ENCODE results near the gene NDUFC2.
"Not testable (repeated sequence)": the region's sequence is repeated elsewhere in the genome, so short reads cannot be mapped to it uniquely, and the experiment has no call there.

NDUFC2 gene

DNA sequence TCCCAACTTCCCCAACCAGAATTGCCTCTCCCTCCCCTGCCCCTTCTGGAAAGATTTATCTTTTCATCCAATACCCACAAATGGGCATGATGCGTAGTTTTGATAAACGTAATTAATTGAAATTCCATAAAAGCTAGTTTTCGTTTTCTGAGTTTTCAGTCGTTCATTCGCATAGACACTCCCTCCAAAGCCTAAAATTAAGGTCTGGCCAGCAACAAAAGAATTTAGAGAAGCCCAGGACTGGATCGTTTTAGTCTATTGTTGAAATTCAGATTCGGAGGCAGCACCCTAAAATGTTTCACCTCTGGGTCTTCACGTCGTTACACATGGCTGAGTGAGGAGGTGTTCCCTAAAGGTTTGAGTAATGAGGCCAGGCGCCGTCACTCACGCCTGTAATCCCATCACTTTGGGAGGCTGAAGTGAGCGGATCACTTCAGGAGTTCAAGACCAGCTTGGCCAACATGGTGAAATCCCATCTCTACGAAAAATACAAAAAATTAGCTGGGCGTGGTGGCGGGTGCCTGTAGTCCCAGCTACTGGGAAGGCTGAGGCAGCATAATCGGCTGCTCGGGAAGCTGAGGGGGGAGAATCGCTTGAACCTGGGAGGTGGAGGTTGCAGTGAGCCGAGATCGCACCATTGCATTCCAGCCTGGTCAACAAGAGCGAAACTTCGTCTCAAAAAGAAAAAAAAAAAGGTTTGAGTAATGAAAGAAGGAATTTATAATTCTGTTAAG, 589 bp upstream of the NDUFC2 start:
- DNase-seq (ENCODE audit: low read depth), result no peak

DNA sequence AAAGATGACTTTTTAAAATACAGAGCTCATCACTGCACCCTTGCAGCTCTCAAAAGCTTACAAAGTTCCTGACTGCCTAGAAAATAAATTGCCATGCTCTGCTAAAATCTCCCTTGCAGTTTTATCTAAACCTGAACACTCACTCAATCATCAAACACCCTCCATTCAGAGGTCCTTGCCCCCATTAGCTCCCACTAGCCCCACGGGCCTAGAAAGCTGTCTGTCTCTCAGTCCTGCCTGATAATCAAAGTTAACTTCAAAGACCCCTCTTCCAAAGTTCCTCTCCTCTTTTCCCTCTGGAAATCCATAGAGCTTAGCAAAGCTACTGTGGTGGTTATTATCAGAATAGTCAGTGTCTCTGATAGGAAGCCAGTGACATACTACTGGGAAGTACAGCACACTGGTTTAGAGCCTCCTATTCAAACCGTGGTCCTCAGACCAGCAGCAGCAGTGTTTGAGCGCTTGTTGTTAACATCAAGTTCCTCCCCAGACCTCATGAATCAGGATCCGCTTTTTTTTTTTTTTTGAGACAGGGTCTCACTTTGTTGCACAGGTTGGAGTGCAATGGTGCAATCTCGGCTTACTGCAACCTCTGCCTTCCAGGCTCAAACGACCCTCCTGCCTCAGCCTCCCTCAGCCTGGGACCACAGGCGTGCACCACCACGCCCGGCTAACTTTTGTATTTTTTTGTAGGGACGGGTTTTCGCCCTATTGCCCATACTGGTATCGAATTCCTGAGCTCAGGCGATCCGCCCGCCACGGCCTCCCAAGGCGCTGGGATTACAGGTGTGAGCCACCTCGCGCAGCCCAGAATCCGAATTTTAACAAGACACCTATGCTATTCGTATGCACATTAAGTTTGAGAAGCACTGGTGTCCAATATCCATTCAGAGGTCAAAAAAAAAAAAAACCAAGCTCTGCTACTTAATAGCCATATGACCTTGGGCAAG, 1.2 kb downstream of the NDUFC2 start:
- DNase-seq (ENCODE audit: low read depth), result no peak

DNA sequence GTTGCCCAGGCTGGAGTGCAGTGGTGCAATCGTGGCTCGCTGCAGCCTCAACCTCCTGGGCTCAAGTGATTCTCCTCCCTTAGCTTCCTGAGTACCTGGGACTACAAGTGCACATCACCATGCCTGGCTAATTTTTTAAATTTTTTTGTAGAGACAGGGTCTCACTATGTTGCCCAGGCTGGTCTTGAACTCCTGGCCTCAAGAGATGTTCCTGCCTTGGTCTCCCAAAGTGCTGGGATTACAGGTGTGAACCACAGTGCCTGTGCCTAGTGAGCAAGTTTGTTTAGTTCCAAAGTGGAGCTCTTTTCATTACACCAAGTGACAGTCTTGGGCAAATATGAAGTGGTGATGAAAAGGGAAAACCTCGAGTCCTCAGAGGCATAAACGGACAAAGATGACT, 2.1 kb downstream of the NDUFC2 start:
- DNase-seq (ENCODE audit: low read depth), result not testable (repeated sequence)

DNA sequence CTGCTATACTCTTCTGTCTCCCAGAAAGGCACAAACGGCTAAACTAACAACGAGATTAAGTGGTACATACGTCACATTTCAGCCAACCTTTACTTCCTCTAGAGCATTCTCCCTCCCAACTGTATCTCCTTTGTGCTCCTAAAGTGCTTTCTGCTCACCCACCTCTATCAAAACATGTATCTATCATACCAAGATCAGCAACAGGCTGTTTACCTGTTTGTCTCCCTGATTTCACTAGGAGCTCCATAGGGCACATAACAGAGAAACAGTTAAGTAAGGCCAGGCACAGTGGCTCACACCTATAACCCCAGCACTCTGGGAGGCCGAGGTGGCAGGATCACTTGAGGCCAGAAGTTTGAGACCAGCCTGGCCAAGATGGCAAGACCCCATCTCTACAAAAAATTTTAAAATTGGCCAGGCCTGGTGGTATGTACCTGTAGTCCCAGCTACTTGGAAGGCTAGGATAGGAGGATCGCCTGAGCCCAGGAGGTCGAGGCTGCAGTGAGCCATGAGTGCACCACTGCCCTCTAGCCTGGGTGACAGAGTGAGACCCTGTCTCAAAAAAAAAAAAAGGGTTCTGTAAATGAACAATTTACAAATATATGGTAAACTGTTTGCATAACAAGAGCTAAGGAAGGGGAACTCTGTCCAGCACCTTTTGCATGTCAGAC, 2.8 kb downstream of the NDUFC2 start:
- no peak for DNase-seq (ENCODE audit: low read depth)

DNA sequence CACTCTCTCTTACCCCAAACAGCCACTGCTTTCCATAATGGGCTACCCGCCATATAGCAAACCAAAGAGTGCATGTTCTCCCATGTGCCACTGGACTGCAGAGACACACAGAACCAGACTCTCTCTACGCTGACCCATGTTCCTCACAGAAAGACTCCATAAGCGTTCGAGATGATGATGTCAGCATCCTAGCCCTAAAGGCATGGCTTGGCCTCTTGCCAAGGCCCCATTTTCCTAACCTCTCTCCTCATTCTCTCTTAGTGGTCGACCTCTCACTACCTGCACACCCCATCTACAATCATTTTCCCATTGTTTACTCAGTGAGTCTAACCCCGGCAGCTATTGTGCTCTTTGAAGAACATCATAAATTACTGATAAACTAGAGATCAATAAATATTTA, 4.9 kb downstream of the NDUFC2 start:
- DNase-seq (ENCODE audit: low read depth), result no peak

DNA sequence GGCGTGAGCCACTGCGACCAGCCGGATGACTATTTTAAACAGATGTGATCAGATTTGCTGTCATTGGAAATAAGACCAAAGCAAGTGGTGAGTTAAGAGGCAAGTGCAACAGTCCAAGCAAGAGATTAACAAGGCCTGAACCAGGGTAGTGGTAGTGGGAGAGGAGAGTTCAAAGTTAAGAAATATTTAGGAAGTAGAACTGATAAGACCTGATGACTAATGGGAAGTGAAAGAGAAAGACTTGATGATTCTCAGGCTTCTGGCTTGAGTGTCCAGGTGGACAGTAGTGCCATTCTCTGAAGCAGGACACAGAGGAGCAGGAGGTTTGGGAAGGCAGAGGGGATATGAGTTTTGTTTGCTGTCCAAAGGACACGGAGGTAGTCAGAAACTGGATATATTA, 7.2 kb downstream of the NDUFC2 start:
- no peak for DNase-seq (ENCODE audit: low read depth)

DNA sequence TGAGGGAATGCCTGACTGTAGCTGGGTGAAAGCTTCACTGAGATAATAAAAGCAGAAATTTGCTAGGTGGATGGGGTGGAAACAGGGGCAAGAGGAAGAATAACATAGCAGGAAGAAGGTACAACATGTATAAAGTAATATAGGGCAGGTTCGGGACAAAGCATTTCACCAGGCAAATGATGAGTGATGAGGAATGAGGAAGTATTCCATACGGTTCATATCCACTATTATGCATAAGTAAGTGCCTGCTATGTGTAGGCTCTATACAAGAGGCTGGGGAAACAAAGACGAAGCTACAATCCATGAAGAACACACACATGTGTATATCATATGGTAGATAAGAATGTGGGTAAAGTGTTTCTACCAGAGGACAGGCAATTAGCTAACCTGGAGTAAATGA, 7.9 kb downstream of the NDUFC2 start:
- no peak for DNase-seq (ENCODE audit: low read depth)

DNA sequence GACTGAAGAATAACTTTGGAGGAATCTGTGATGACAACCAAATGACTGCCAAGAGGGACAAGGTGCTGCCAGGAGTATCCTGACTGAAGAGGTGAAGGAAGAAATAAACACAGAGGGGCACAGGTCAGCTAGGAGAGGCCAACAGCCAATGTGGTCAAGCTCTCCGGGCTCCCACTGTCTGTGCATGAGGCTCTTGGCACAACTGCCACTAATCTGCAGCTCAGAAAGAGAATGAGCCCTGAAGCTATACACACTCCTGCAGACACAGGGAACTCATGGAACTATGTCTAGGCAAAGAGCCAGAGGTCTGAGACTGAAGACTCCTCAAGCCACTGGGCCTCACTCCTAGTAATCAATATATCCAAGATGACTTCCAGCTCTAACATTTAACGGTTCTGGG, 9.0 kb downstream of the NDUFC2 start:
- no peak for DNase-seq (ENCODE audit: low read depth)

DNA sequence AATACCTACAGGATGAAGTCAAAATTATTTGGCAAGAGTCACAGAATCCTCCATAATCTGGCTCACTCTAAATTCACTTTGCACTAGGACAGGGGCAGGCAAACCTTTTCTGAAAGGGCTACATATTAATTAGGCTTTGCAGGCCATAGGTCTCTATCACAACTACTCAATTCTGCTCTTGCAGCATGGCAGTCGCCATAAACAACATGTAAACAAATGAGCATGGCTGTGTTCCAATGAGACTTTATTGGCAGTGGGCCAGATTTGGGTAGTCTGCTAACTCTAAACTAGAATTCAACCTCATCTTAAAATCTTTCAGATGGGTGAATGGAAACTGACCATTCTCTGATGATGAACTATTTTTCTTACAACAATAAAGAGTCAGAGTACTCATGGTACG, 10.2 kb downstream of the NDUFC2 start:
- DNase-seq (ENCODE audit: low read depth), result no peak

DNA sequence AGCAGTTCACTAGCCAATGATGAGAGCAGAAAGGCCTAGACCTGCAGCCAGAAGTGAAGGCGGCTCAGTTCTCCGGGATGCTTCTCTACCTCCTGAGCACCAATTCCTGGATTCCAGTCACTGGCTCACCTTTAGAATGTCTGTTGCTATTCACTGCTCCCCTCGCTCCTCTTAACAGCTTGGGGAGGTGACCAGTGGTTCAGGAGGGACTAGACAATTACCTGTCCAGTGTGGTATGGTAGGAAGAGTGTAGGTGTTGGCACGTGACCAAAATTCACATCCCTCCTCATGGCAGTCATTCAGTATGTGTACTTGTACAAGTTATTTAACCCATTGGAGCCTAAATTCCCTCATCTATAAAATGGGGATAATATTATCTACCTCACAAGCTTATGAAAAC, 12.0 kb downstream of the NDUFC2 start:
- DNase-seq (ENCODE audit: low read depth), result no peak

DNA sequence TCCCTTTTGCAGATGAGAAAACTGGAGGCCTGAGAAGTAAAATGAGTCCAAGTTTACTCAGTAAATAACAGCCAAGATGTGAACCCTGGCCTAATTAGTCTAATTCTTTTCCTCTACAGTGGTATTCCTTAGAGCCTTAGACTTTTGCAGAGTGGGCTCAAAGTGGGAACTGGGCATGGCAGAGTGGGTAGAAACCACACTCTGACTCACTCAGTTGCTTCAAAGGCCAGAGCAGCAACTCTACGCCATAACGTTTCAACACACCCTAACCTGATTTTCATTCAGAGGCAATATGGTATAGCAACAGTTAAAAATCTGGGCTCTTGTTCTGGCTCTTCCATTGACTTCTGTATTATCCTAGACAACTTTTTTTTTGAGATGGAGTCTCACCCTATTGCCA, 13.2 kb downstream of the NDUFC2 start:
- DNase-seq (ENCODE audit: low read depth), result no peak

DNA sequence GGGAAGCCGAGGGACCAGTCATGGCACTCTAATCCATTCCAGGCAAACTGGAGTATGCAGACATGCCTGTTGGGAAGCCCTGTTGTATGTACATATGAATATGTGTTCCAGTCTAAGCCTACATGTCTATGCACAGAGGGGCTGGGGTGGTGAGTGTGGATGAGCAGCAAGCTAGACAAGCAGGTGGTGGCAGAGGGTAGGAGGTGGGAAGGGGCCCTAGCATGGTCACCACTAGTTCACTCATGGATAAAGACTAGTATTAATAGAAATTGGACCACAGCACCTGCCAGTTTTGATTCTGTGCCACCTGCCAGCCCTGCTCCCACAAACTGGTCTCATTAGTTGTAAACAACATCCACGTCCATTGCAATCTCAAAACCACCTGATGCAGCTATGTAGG, 14.5 kb downstream of the NDUFC2 start:
- no peak for DNase-seq (ENCODE audit: low read depth)

DNA sequence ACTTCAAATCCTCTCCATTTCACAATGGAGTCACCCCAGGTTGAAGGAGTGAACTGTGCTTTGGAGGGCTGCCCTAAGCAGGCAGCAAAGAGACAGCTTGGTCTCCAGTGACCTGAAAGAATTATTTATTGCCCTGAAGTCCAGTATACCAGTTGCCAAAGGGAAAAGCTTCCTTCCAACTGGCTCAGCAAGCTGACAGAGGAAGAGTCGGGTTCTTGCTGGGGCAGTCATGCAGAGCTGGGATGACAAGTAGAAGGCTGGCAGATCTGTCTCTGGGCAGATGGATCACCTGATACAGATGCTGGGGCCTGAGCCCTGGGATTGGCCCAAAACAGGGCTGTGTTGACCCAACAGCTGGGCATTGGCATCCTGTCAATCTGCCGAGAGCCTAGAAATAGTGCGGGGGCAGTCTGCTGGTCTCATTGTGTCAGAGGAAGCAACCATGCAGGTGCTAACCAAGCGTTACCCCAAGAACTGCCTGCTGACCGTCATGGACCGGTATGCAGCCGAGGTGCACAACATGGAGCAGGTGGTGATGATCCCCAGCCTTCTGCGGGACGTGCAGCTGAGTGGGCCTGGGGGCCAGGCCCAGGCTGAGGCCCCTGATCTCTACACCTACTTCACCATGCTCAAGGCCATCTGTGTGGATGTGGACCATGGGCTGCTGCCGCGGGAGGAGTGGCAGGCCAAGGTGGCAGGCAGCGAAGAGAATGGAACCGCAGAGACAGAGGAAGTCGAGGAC, 16.1 kb downstream of the NDUFC2 start, which contains the start of gene THRSP:
Gene THRSP (plus strand): TSS at position 422 of the 742 bp plus-strand sequence. CDS start 21 bp downstream, at position 443.
- no peak for DNase-seq (ENCODE audit: low read depth)

DNA sequence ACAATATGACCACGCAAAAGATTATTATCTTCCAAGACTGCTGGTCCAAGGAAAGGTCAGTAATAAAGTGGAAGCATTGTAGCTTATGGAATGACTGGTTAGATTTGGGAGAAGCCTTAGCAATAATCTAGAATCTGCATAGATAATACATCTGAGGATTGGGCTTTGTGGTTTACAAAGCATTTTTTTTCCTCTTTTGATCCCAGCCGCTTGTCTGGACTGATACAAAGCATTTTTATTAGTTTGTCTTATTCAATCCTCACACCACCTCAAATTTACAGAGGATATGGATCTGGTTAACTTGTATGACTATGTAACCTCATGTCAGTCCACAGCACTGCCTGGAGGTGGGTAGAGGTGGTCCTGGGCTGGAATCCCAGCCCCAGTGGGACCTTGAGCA, 17.0 kb downstream of the NDUFC2 start:
- DNase-seq (ENCODE audit: low read depth), result no peak

DNA sequence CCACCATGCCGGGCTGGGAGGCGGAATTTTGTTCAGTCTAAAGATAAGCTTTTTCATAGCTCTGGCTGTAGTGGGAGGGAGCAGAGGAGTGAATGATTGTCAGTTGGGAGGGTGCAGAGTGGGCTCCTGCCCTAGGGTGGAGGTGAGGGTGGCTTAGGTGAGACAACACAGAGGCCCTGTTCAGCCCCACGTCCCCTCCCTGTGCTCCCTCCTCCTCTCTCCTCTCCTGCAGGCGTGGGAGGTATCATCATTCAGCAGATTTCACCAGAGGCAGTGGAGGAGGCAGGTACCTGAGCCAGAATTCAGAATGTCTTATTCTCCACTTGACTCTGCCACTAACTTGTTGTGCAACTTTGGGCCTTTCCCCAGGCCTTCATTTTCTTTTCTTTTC, 17.7 kb downstream of the NDUFC2 start:
- DNase-seq (ENCODE audit: low read depth), result no peak

DNA sequence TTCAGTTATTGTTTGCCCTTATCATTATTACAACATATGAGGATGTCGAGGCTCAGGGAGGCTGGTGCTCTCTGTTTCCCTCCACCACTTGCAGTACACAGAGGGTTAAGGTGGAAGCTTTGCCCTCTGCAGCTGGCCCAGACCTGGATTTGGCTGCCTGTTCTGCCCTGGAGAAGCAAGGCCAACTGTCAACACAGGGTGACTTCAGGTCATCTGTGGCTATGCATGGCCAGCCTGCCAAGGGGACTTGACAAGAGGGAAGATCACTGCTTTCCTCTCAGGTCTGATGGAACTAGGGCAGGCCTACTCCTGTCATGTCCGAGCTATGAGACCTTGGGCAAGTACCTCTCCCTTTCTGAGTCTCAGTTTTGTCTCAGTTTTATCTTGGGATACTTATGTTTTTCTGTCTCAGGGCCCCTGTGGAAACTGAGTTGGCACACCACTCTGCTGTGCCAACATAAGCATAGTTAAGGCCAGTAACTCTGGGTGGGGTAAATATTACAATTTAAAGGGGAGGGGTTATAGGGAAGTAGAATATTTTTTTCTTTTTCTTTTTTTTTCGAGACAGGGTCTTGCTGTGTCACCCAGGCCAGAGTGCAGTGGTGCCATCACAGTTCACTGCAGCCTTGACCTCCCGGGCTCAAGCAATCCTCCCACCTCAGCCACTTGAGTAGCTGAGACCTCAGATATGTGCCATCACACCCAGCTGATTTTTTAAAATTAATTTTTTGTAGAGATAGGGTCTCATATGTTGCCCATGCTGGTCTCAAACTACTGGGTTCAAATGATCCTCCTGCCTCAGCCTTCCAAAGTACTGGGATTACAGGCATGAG, 18.4 kb downstream of the NDUFC2 start:
- DNase-seq (ENCODE audit: low read depth), result no peak

DNA sequence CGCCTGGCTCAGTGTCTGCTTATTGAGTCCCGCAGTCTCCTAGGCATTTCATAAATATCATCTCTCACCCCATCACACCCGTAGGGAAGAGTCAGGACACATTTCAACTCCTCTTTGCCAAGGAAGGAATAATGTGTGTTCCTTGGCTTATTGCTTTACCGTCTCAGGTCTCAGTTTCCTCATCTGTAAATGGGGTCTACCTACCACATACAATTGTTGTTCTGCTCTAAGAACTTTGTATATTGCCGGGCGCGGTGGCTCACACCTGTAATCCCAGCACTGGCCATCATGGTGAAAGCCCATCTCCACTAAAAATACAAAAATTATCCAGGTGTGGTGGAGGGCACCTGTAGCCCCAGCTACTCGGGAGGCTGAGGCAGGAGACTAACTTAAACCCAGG, 19.1 kb downstream of the NDUFC2 start:
- DNase-seq (ENCODE audit: low read depth), result no peak

DNA sequence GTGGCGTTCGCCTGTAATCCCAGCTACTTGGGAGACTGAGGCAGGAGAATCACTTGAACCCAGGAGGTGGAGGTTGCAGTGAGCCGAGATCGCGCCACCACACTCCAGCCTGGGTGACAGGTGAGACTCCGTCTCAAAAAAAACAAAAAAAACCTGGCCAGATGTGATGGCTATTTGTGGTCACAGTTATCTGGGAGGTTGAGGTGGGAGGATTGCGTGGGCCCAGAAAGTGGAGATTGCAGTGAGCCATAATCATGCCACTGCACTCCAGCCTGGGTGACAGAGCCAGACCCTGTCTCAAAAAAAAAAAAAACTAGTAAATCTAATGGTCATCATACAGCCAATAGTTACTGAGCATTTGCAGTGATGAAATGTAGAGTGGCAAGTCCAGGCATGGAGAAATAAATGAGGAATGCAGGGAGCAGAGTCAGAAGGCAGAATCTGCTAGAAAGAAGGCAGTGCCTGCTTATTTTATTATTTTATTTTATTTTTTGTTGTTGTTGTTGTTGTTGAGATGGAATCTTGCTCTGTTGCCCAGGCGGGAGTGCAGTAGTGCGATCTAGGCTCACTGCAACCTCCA, 19.8 kb downstream of the NDUFC2 start:
- not testable (repeated sequence) for DNase-seq (ENCODE audit: low read depth)

DNA sequence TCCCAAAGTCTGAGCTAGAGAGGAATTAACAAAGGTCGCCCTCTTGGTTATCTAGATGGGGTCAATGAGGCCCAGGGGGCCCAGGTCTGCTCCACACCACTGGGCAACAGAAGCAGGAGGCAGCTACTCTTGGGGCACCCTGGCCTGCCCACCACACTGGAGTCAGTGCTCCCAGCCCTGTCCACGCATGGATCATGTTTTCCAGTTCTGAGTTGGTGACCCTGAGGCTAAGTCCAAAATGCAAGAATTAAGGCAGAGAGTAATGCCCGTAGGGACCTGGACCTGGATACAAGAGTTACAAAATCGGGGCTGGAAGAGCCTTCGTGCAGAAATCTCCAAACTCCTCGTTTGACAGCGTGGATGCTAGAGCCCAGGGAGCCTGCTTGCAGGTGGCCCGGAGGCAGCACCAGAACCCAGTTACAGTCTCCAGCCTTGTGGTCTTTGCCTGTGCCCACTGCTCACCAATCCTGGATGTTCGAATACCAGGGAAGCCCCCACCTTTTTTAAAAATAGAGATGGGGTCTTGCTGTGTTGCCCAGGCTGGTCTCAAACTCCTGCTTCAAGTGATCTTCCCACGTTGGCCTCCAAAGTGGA, 22.1 kb downstream of the NDUFC2 start:
- DNase-seq (ENCODE audit: low read depth), result no peak

DNA sequence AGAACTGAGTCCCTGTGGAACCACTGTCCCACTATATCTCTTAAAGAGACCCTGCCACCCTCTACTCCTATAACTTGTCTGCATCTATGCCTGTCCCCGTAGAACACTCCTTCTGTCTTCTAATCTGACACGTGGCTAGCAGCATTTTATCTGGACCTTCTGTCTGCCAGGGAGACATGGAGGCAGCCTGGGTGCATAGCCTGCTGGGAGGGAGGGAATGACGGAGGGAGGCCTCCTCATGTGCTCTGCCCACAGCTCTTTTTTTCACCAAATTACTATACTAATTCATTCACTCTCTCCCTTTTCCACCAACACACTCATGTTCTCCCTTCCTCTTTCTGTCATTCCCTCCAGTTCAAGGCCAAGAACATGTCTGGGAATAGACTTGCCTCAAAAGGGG, 23.6 kb downstream of the NDUFC2 start:
- DNase-seq (ENCODE audit: low read depth), result no peak

All from non-pigmented ciliary epithelial cell (primary cell).